ENCODE data around the gene PIKFYVE. TPM values are rescaled to one million over a fixed set of nuclear protein-coding genes. Genes with fewer than 3 reads are reported as not detected.

PIKFYVE gene
- total and polyA plus RNA-seq, 2 of the 8 experiments (the other 6 are each of a cell fraction or from before 2014, with no cell fraction given) = 8.8 to 33.5 TPM

DNA sequence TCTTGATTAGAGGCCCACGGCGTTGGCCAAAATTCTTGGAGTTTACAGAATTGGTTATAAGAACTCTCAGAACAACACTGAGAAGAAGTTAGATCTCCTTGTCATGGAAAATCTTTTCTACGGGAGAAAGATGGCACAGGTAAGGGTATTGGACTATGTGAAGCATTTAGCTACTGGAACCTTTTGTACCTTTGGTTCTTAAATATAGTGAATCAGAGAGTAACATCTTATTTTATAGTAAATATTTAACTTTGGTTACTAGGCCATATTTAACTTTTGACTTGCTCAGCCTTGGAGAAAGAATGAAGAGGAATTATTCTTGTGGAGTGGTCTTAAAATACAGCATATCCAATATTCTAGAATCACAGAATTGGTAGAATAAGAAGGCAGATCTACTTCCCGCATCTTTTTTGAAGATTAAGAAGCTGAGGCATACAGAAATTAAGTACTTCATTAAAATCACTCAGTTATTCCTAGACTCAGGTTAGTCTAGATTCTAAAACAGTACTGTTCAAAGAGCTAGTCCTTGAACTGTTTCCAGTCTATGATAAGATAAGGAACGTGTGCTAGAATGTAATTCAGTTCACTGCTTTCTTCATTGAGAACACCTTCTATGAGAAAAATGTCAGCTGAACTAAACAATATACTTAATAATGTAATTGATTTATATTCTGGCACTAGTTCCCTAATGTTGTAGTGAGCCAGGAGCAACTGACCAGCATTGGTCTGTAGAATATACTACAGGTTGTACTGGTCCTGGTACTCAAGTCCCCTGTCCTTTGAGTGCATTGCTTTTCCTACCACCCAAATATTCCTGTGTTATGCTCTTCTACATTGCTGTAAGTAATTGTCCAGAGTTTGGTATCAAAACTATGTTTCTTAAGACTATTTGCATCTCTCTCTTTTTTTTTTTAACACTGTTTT lies 86.9 kb downstream of the PIKFYVE start:
- CTCF ChIA-PET (ENCODE audit: partially characterized antibody) = no interaction called here
- DNase-seq (ENCODE audit: low read depth in 1 of 2, low spot score in 2 of 2) (no peak), FAIRE-seq (no peak)
- no peak overlapping the region for H3K4me3 ChIP-seq (ENCODE audit: extremely low read depth in 1 of 4, insufficient read depth in 2 of 4, low read depth in 3 of 4, low read length in 4 of 4)
- POLR2A ChIA-PET (ENCODE audit: partially characterized antibody) = no interaction called here
- no peaks in the 10 kb centered on the region for H3K27me3 ChIP-seq (replicated peaks in 1 of 4; ENCODE audit: control insufficient read depth in 3 of 4, extremely low read depth in 1 of 4, insufficient read depth in 3 of 4, low read length in 3 of 4)
- 95% methylated on average over 5 of the region's 5 CpGs; no CpG with 5 or more reads in 1 of the 2 experiments for WGBS, 2 experiments (ENCODE audit: extremely low coverage in 1 of 2, insufficient coverage in 1 of 2, insufficient read length in 1 of 2, insufficient replicate concordance in 2 of 2, low coverage in 1 of 2, low lambda C conversion rate in 2 of 2, missing lambda C conversion rate in 1 of 2)
- no peaks in the 10 kb centered on the region for H3K23me2 ChIP-seq (ENCODE audit: low read depth, low read length)
- no peak overlapping the region for H2BK120ac ChIP-seq (replicated peaks; ENCODE audit: low read depth, low read length)
- H3K79me1 ChIP-seq (ENCODE audit: low read depth, low read length) = no peaks in the 10 kb centered on the region
- H3K36me3 ChIP-seq (ENCODE audit: control insufficient read depth in 2 of 4, insufficient read depth in 4 of 4, low read length in 3 of 4) = peaks cover 6 to 56% (median 40%) of the 10 kb centered on the region in 4 experiments
- H3K27ac ChIP-seq (ENCODE audit: low read depth, low read length) = no peak overlapping the region
- no peak overlapping the region for H2BK12ac ChIP-seq (ENCODE audit: low read depth, low read length)
- H3K79me2 ChIP-seq (ENCODE audit: control insufficient read depth in 1 of 2, insufficient read depth in 2 of 2, low read length in 2 of 2) = no peaks in the 10 kb centered on the region
- no peak overlapping the region for H3K18ac ChIP-seq (ENCODE audit: extremely low read depth, low read length)
- no peaks in the 10 kb centered on the region for H3K9me3 ChIP-seq (ENCODE audit: insufficient read depth in 2 of 2, low read depth in 1 of 2, low read length in 1 of 2)
- no peak overlapping the region for H4K5ac ChIP-seq (ENCODE audit: insufficient read length, low read depth, low read length)
- H3K23ac ChIP-seq (ENCODE audit: insufficient read length) = no peak overlapping the region
- H2BK5ac ChIP-seq (ENCODE audit: low read depth, low read length) = no peak overlapping the region
- no peak overlapping the region for H3K56ac ChIP-seq (replicated peaks; ENCODE audit: insufficient read length, low read depth, low read length)
- no peak overlapping the region for H2BK15ac ChIP-seq (ENCODE audit: low read length)
- H4K20me1 ChIP-seq (replicated peaks in 1 of 2; ENCODE audit: control insufficient read depth in 1 of 2, insufficient read depth in 2 of 2, low read length in 2 of 2) = peaks cover 0 to 3% of the 10 kb centered on the region in 2 experiments
- no peaks in the 10 kb centered on the region for H3K4me1 ChIP-seq (replicated peaks in 1 of 4; ENCODE audit: control insufficient read depth in 3 of 4, insufficient read depth in 4 of 4, low read length in 3 of 4)
- H3K14ac ChIP-seq (ENCODE audit: insufficient read length) = no peak overlapping the region
- no peak overlapping the region for H2AFZ ChIP-seq (ENCODE audit: low read length)
- no peak overlapping the region for H2AK5ac ChIP-seq (ENCODE audit: low read depth, low read length)
- H3K4ac ChIP-seq (replicated peaks; ENCODE audit: insufficient read length, low read depth, low read length) = no peak overlapping the region
- no peak overlapping the region for H3K9ac ChIP-seq (replicated peaks in 1 of 4; ENCODE audit: extremely low read depth in 1 of 4, low read depth in 3 of 4, low read length in 3 of 4)
- no peak overlapping the region for H3K4me2 ChIP-seq (ENCODE audit: insufficient read depth in 1 of 2, low read depth in 2 of 2, low read length in 2 of 2)
- H4K8ac ChIP-seq (ENCODE audit: extremely low read depth, insufficient read depth, low read length) = no peak overlapping the region
- no peak overlapping the region for H2BK20ac ChIP-seq (ENCODE audit: low read length)
- no peak overlapping the region for H4K91ac ChIP-seq (replicated peaks; ENCODE audit: insufficient read length, low read length)
- TF ChIP-seq EZH2 (IDR thresholded peaks at IDR 0.05; ENCODE audit: low read depth, low read length, severe bottlenecking) (no peak), ATF3 (IDR thresholded peaks at IDR 0.05; ENCODE audit: insufficient read depth, low read depth, low read length) (no peak), CTBP2 (IDR thresholded peaks at IDR 0.05; ENCODE audit: borderline replicate concordance, insufficient read depth, insufficient read length, low read length) (no peak), KDM4A (IDR thresholded peaks at IDR 0.05; ENCODE audit: low read depth, low read length, severe bottlenecking) (no peak), SUZ12 (IDR thresholded peaks at IDR 0.05; ENCODE audit: low read length) (no peak), CTCF (IDR thresholded peaks at IDR 0.05; ENCODE audit: control extremely low read depth in 1 of 3, insufficient read depth in 1 of 3, low read depth in 1 of 3, low read length in 3 of 3) (no peak), ASH2L (IDR thresholded peaks at IDR 0.05; ENCODE audit: low read length) (no peak), CBX5 (IDR thresholded peaks at IDR 0.05; ENCODE audit: low read depth, low read length) (no peak)
